Left lobe of liver (tissue), 2 donors: ENCODE measurements around the gene MAP4K5. TPM values are rescaled to one million over a fixed set of nuclear protein-coding genes. Genes with fewer than 3 reads are reported as not detected.

ENCODE experiments used
- ATAC-seq: fragments of 200-7000 bp; cut with Tn5 transposase; one replicate; pipeline ENCODE4 v1.9.1; 2020; ENCODE audit warnings: mild to moderate bottlenecking, moderate library complexity
- DNase-seq: peaks from one replicate; pipeline ENCODE4 v3.0.0-alpha.2; 2020; ENCODE audit warnings: low spot score
- total RNA-seq: library from RNA; stranded (reverse); gene quantifications from one replicate; pipeline ENCODE4 v1.2.1, GENCODE V29; 2021
- donor health status: DM: no; HTN: no; CAD: no; lungs with moderate emphysema.
- donor health status: DM: no; HTN: yes; CAD: no.

MAP4K5 gene
- total RNA-seq, 1 donor from 2014 or later: 10.0 TPM

- ATAC-seq (no peak), DNase-seq (no peak)
Observed at GRCh38 chr14:50479041-50479440, 53.3 kb downstream of the MAP4K5 start.

GRCh38 chr14:50477760-50478159, 54.6 kb downstream of the MAP4K5 start:
- no peak for ATAC-seq
- DNase-seq: no peak

- DNase-seq: no peak
- no peak for ATAC-seq
Observed at GRCh38 chr14:50476134-50476533, 56.2 kb downstream of the MAP4K5 start.

GRCh38 chr14:50475460-50475859, 56.9 kb downstream of the MAP4K5 start:
- DNase-seq (no peak), ATAC-seq (no peak)

GRCh38 chr14:50471838-50472465, 60.4 kb downstream of the MAP4K5 start:
- DNase-seq: no peak

GRCh38 chr14:50469982-50470381, 62.4 kb downstream of the MAP4K5 start:
- DNase-seq (no peak), ATAC-seq (no peak)

More at GRCh38 chr14:50471838-50472465, 60.4 kb downstream of the MAP4K5 start:
- no peak for ATAC-seq

- DNase-seq (no peak), ATAC-seq (no peak)
Observed at GRCh38 chr14:50462111-50462510, 70.3 kb downstream of the MAP4K5 start.

GRCh38 chr14:50453869-50454268, 78.5 kb downstream of the MAP4K5 start:
- ATAC-seq: no peak
- no peak for DNase-seq

GRCh38 chr14:50452979-50453705, 79.2 kb downstream of the MAP4K5 start:
- ATAC-seq: no peak

GRCh38 chr14:50452296-50452695, 80.1 kb downstream of the MAP4K5 start:
- DNase-seq: no peak

More at GRCh38 chr14:50452979-50453705, 79.2 kb downstream of the MAP4K5 start:
- DNase-seq: no peak

GRCh38 chr14:50451854-50452253, 80.5 kb downstream of the MAP4K5 start:
- no peak for ATAC-seq

More at GRCh38 chr14:50452296-50452695, 80.1 kb downstream of the MAP4K5 start:
- ATAC-seq: no peak

GRCh38 chr14:50447461-50447860, 84.9 kb downstream of the MAP4K5 start:
- no peak for DNase-seq
- ATAC-seq: no peak

More at GRCh38 chr14:50451854-50452253, 80.5 kb downstream of the MAP4K5 start:
- no peak for DNase-seq

- DNase-seq: no peak
- no peak for ATAC-seq
Observed at GRCh38 chr14:50434528-50434927, 97.8 kb downstream of the MAP4K5 start.

- DNase-seq: no peak
- ATAC-seq: peak; percentile 79
Observed at GRCh38 chr14:50432131-50432530, 100.2 kb downstream of the MAP4K5 start.

GRCh38 chr14:50425816-50426215, 106.6 kb downstream of the MAP4K5 start:
- DNase-seq (no peak), ATAC-seq (no peak)

- ATAC-seq: no peak
Observed at GRCh38 chr14:50425105-50425504, 107.3 kb downstream of the MAP4K5 start.

GRCh38 chr14:50423529-50423928, 108.8 kb downstream of the MAP4K5 start:
- no peak for ATAC-seq
- no peak for DNase-seq

More at GRCh38 chr14:50425105-50425504, 107.3 kb downstream of the MAP4K5 start:
- no peak for DNase-seq

- no peak for ATAC-seq
- no peak for DNase-seq
Observed at GRCh38 chr14:50421499-50421898, 110.9 kb downstream of the MAP4K5 start.

GRCh38 chr14:50417853-50418252, 114.5 kb downstream of the MAP4K5 start:
- DNase-seq: no peak
- no peak for ATAC-seq

- no peak for ATAC-seq
- no peak for DNase-seq
Observed at GRCh38 chr14:50410921-50411320, 121.4 kb downstream of the MAP4K5 start.

- ATAC-seq (no peak), DNase-seq (no peak)
Observed at GRCh38 chr14:50410071-50410470, 122.3 kb downstream of the MAP4K5 start.

GRCh38 chr14:50407111-50407812, 125.1 kb downstream of the MAP4K5 start:
- DNase-seq (no peak), ATAC-seq (peak; percentile 47)
